ENCODE measurements around the gene BPI.

Gene BPI

GRCh38 chr20:38354227-38354626 is 50.3 kb downstream of the BPI start:
- H3K36me3 ChIP-seq = no peaks in the 10 kb centered on the region
- H3K4me3 ChIP-seq (ENCODE audit: low read depth in 1 of 2, low read length in 1 of 2) = no peak overlapping the region
- no peaks in the 10 kb centered on the region for H3K27me3 ChIP-seq
- no peaks in the 10 kb centered on the region for H3K9me3 ChIP-seq
- H3K4me1 ChIP-seq (ENCODE audit: control insufficient read depth in 1 of 2, insufficient read depth in 1 of 2, low read depth in 1 of 2, low read length in 1 of 2) = no peaks in the 10 kb centered on the region
- no peak overlapping the region for H3K27ac ChIP-seq
- TF ChIP-seq, protein P1, sequence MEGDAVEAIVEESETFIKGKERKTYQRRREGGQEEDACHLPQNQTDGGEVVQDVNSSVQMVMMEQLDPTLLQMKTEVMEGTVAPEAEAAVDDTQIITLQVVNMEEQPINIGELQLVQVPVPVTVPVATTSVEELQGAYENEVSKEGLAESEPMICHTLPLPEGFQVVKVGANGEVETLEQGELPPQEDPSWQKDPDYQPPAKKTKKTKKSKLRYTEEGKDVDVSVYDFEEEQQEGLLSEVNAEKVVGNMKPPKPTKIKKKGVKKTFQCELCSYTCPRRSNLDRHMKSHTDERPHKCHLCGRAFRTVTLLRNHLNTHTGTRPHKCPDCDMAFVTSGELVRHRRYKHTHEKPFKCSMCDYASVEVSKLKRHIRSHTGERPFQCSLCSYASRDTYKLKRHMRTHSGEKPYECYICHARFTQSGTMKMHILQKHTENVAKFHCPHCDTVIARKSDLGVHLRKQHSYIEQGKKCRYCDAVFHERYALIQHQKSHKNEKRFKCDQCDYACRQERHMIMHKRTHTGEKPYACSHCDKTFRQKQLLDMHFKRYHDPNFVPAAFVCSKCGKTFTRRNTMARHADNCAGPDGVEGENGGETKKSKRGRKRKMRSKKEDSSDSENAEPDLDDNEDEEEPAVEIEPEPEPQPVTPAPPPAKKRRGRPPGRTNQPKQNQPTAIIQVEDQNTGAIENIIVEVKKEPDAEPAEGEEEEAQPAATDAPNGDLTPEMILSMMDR (IDR thresholded peaks at IDR 0.05) = no peak

DNA sequence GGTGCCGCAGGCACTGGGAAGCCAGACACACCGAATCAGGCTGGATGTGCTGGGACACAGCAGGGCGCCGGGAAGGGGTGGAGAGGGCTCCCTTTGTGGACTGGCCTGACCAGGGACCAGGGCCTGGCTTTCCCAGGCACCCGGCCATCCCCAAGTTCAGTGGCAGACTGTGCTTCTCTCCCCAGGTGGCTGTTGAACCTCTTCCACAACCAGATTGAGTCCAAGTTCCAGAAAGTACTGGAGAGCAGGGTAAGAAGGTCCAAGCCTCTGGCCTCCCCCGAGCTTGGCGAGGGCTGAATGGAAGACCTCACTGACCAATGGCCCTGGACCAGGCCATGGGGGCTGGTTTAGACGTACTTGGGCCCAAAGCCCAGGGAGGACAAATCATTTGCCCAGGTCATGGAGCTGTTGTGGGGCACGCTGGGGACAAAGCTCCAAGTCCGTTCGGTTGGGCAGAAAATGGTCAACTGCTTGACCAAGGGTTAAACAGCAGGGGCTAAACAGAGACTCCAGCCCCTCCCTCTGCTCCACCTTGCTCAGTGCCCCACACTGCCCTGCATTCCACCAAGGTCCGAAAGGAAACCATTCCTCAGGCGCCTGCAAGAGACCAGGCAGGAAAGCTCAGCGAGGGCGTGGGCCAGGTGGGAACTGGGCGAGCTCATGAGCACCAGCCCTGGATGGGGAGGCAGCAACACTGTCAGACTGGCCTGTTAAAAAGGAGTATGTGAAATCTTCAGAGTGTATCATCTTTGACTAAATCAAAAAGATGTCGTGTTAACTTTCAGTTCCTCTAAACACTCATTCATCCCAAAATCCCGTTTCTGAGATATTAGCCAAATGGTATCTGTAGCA is 51.4 kb downstream of the BPI start:
- Histone ChIP-seq H3K27me3 (no peaks in the 10 kb centered on the region), H3K36me3 (no peaks in the 10 kb centered on the region), H3K27ac (no peak overlapping the region), H3K4me3 (ENCODE audit: low read depth in 1 of 2, low read length in 1 of 2) (no peak overlapping the region), H3K9me3 (no peaks in the 10 kb centered on the region), H3K4me1 (ENCODE audit: control insufficient read depth in 1 of 2, insufficient read depth in 1 of 2, low read depth in 1 of 2, low read length in 1 of 2) (no peaks in the 10 kb centered on the region)
- TF ChIP-seq, protein P1 (IDR thresholded peaks at IDR 0.05) = no peak

- H3K9me3 ChIP-seq = no peaks in the 10 kb centered on the region
- H3K27ac ChIP-seq = no peak overlapping the region
- H3K4me3 ChIP-seq (ENCODE audit: low read depth in 1 of 2, low read length in 1 of 2) = no peak overlapping the region
- H3K36me3 ChIP-seq = no peaks in the 10 kb centered on the region
- H3K4me1 ChIP-seq (ENCODE audit: control insufficient read depth in 1 of 2, insufficient read depth in 1 of 2, low read depth in 1 of 2, low read length in 1 of 2) = no peaks in the 10 kb centered on the region
- TF ChIP-seq, protein P1 (IDR thresholded peaks at IDR 0.05) = no peak
- no peaks in the 10 kb centered on the region for H3K27me3 ChIP-seq
Observed at GRCh38 chr20:38357653-38358207, 53.8 kb downstream of the BPI start.

GRCh38 chr20:38358556-38358955 is 54.6 kb downstream of the BPI start:
- no peaks in the 10 kb centered on the region for H3K36me3 ChIP-seq
- H3K27ac ChIP-seq = no peak overlapping the region
- H3K27me3 ChIP-seq = no peaks in the 10 kb centered on the region
- H3K9me3 ChIP-seq = no peaks in the 10 kb centered on the region
- TF ChIP-seq, protein P1 (IDR thresholded peaks at IDR 0.05) = no peak
- H3K4me3 ChIP-seq (ENCODE audit: low read depth in 1 of 2, low read length in 1 of 2) = no peak overlapping the region
- H3K4me1 ChIP-seq (ENCODE audit: control insufficient read depth in 1 of 2, insufficient read depth in 1 of 2, low read depth in 1 of 2, low read length in 1 of 2) = no peaks in the 10 kb centered on the region

DNA sequence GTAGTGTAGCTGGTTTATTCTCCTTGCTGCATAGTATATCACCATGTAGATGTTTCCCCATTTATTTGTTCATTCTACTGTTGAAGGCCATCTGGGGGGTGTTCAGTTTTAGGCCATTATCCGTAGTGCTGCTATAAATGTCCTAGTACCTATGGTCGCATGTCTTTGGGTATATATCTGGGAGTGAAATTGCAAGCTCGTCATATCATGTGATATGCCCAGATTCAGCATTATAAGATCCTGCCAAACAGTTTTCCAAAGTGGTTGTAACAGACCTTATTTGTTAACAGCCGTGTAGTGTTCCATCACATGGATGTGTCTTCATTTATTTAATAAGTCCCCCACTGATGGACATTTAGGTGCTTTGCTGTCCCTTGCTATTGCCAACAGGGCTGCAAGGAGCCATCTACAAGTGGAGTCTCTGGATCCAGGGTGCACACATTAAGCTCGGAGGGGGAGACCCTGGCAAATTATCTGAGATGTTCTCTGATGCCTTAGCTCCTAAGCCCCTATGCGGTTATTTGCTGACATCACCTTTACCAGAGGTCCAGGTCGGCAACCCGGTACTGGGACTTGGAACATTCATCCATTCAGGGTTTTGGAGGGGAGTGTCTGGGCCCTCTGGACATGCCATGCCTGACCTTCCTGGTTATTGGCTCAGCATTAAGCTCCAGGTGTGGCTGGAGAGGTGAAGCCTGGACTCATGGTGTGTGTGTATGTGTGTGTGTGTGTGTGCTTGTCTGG is 59.2 kb downstream of the BPI start:
- TF ChIP-seq, protein P1 (IDR thresholded peaks at IDR 0.05) = no peak
- H3K27ac ChIP-seq = no peak overlapping the region
- H3K9me3 ChIP-seq = no peaks in the 10 kb centered on the region
- no peak overlapping the region for H3K4me3 ChIP-seq (ENCODE audit: low read depth in 1 of 2, low read length in 1 of 2)
- H3K4me1 ChIP-seq (ENCODE audit: control insufficient read depth in 1 of 2, insufficient read depth in 1 of 2, low read depth in 1 of 2, low read length in 1 of 2) = no peaks in the 10 kb centered on the region
- H3K27me3 ChIP-seq = no peaks in the 10 kb centered on the region
- no peaks in the 10 kb centered on the region for H3K36me3 ChIP-seq
